ENCODE measurements around the gene FAM163A. TPM values are rescaled to one million over a fixed set of nuclear protein-coding genes. Genes with fewer than 3 reads are reported as not detected.

Gene FAM163A
- polyA plus RNA-seq, 3 donors: not detected

- H3K27ac Mint-ChIP-seq: no peak overlapping the region
- no peak overlapping the region for H3K27ac ChIP-seq (ENCODE audit: low read depth in 1 of 2, low read length in 2 of 2)
- DNase-seq: no peak
Observed at GRCh38 chr1:179813626-179814545, 70.8 kb downstream of the FAM163A start.

More at GRCh38 chr1:179813626-179814545, 70.8 kb downstream of the FAM163A start:
- Histone ChIP-seq H3K79me2 (ENCODE audit: insufficient read depth, low read length) (no peaks in the 10 kb centered on the region), H3K36me3 (replicated peaks in 1 of 2; ENCODE audit: control insufficient read depth in 1 of 2, insufficient read depth in 2 of 2, low read length in 2 of 2) (no peaks in the 10 kb centered on the region), H3K4me3 (replicated peaks in 1 of 3; ENCODE audit: low read depth in 2 of 3, low read length in 3 of 3) (peak overlapping the region in 1 of 3 experiments; percentile 76), H2AFZ (ENCODE audit: insufficient read depth, low read depth, low read length, poor library complexity, severe bottlenecking) (peak overlapping the region; percentile 89), H4K20me1 (ENCODE audit: insufficient read depth, low read length) (no peaks in the 10 kb centered on the region), H3K27me3 (ENCODE audit: control insufficient read depth in 2 of 2, insufficient read depth in 2 of 2, low read length in 2 of 2) (peaks cover 0 to 2% of the 10 kb centered on the region in 2 donors), H3K9me3 (replicated peaks in 1 of 2; ENCODE audit: control insufficient read depth in 1 of 2, insufficient read depth in 1 of 2, low read length in 2 of 2) (no peaks in the 10 kb centered on the region), H3K9ac (ENCODE audit: insufficient read depth, low read length, poor library complexity, severe bottlenecking) (peak overlapping the region; percentile 47), H3K4me2 (replicated peaks; ENCODE audit: extremely low read depth, low read length, poor library complexity, severe bottlenecking) (peak overlapping the region; percentile 86), H3K4me1 (ENCODE audit: control insufficient read depth in 1 of 2, insufficient read depth in 2 of 2, low read length in 2 of 2) (peaks cover 13 to 18% of the 10 kb centered on the region in 2 donors)
- 96% methylated on average over 17 of the region's 28 CpGs for WGBS (ENCODE audit: insufficient coverage)
- H3K4me3 Mint-ChIP-seq: peak overlapping the region; percentile 86 to 98
- no peak for TF ChIP-seq CTCF (IDR thresholded peaks at IDR 0.05)
- peaks cover 0 to 2% (median 0%) of the 10 kb centered on the region in 7 donors for H3K9me3 Mint-ChIP-seq
- intact Hi-C loops (cut with micrococcal nuclease): loop anchor here in 1 of 2 donors (2.0 kb wide), 1 partner anchor 107 kb away; no protein-coding TSS in a partner anchor
- peaks cover 18 to 26% (median 20%) of the 10 kb centered on the region in 3 donors for H3K27me3 Mint-ChIP-seq (ENCODE audit: low read depth in 3 of 3)
- peaks cover 22% of the 10 kb centered on the region for H3K4me1 Mint-ChIP-seq
- H3K36me3 Mint-ChIP-seq: no peaks in the 10 kb centered on the region
